Pancreas (tissue), 10 donors: ENCODE measurements around the gene PUSL1. TPM values are rescaled to one million over a fixed set of nuclear protein-coding genes. Genes with fewer than 3 reads are reported as not detected.

ENCODE experiments used
- ATAC-seq, 4 donors: fragments of 200-7000 bp; cut with Tn5 transposase; one replicate each; pipeline versions ENCODE4 v1.8.0 to v1.9.1; 2020; ENCODE audit warnings: mild to moderate bottlenecking in 4 of 4, moderate library complexity in 4 of 4
- DNase-seq, 6 donors: peaks; one replicate each; pipeline ENCODE4 v3.0.0-alpha.2; 2020
- FAIRE-seq: peaks from 2 replicates; lab custom pipeline; 2012; peaks lifted over from hg19 to GRCh38; lab: Jason Lieb, UNC
- H3K27ac ChIP-seq, 4 donors: fragments of 200-600 bp; sonication (generic); 1 replicate in 3 of 4; 2 replicates in 1 of 4; pipeline versions ENCODE4 v1.5.0 to v1.8.0; 2020
- H3K27me3 ChIP-seq, 4 donors: fragments of 200-600 bp; one replicate each; pipeline ENCODE4 v1.8.0; 2021
- H3K36me3 ChIP-seq, 3 donors: fragments of 200-600 bp; sonication (generic) in 1 of 3; one replicate each; pipeline versions ENCODE4 v1.5.0 to v1.8.0; 2020 to 2021
- H3K4me1 ChIP-seq, 3 donors: fragments of 200-600 bp; one replicate each; pipeline ENCODE4 v1.8.0; 2021
- H3K4me3 ChIP-seq, 4 donors: fragments of 200-600 bp; sonication (generic) in 2 of 4; one replicate each; pipeline versions ENCODE4 v1.5.0 to v1.8.0; 2020 to 2021
- H3K9me3 ChIP-seq, 4 donors: fragments of 200-600 bp; one replicate each; pipeline ENCODE4 v1.8.0; 2021
- WGBS, 2 donors: extraction: QIAGEN DNeasy Blood & Tissue Kit; methylation state at CpG; one replicate each; pipeline ENCODE4 v1.1.7; 2013; 5-methylcytosine and 5-hydroxymethylcytosine counted together
- intact Hi-C, 3 donors: fragments of 100-400 bp; cut with DNase I; formaldehyde crosslinking; loops; one replicate each; pipeline versions ENCODE4 v1.11.1 to v1.14.2; 2022
- polyA plus RNA-seq, 2 donors: library from polyadenylated mRNA; stranded (reverse); fragments of 200-250 nt; gene quantifications; one replicate each; pipeline ENCODE4 v1.2.3, GENCODE V29; 2013
- total RNA-seq, 6 donors: library from RNA; stranded (reverse); fragmentation: NEBNext Ultra II Directional in 4 of 6; extraction: Animal tissue kit (Norgen Biotek cat#: 25700) in 4 of 6; gene quantifications; one replicate each; pipeline versions ENCODE4 v1.2.1 to v1.2.4, GENCODE V29; 2021 to 2023
- TF ChIP-seq, protein P1 (sequence below), 4 donors: fragments of 200-600 bp; sonication (generic) in 3 of 4; IDR thresholded peaks; one replicate each; pipeline versions ENCODE4 v1.5.0 to v1.8.0; 2021; ENCODE audit warnings: antibody characterized with exemption in 4 of 4
- donor health status: healthy with polysubstance abuse.
- donor health status: DM: no; HTN: no; CAD: no; lungs with moderate emphysema.
- donor health status: DM: no; HTN: no; CAD: no.
- donor health status: control.
- donor health status: control.
- donor health status: Bipolar disorder and iron deficiency.
- donor health status: DM: yes; HTN: yes; CAD: no.
- donor health status: DM: no; HTN: no; CAD: no.
- donor health status: DM: no; HTN: no; CAD: no.
- donor health status: DM: yes; HTN: yes; CAD: no.

Gene PUSL1
- total and polyA plus RNA-seq, 8 donors, result 7.5 to 23.2 (median 10.2) TPM

DNA sequence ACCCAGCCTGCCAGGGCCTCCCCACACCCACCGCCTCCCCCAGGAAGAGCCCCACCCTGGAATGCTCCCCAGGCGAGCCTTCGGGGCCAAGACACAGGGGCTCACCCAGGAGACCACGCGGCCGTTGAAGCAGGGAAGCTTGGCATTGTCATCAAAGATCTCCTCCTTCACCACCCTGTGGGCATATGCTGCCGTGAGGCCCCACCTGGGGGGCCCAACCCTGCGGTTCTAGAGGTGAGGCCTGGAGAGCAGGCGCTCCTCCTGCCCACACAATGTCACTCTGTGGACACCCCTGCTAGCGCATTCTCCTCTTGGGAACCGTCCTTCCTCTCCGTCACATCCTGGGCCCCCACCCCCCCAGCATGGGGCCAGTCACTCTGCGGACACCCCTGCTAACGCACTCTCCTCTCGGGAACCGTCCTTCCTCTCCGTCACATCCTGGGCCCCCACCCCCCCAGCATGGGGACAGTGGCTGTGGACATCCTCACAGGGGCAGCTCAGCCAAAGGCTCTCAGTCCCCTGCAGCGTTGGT lies 34.3 kb downstream of the PUSL1 start:
- DNase-seq, result peak in 1 of 6 donors; percentile 31
- no peak overlapping the region for H3K27ac ChIP-seq
- intact Hi-C loops, result no loop called here
- peaks cover 0 to 18% (median 5%) of the 10 kb centered on the region in 3 donors for H3K36me3 ChIP-seq
- no peak overlapping the region for H3K4me3 ChIP-seq
- peaks cover 8 to 20% (median 11%) of the 10 kb centered on the region in 3 donors for H3K4me1 ChIP-seq
- no peaks in the 10 kb centered on the region for H3K27me3 ChIP-seq
- no peak for ATAC-seq
- WGBS, 2 donors, result 85 to 87% methylated on average over 18 of the region's 18 CpGs
- no peaks in the 10 kb centered on the region for H3K9me3 ChIP-seq
- TF ChIP-seq, protein P1, sequence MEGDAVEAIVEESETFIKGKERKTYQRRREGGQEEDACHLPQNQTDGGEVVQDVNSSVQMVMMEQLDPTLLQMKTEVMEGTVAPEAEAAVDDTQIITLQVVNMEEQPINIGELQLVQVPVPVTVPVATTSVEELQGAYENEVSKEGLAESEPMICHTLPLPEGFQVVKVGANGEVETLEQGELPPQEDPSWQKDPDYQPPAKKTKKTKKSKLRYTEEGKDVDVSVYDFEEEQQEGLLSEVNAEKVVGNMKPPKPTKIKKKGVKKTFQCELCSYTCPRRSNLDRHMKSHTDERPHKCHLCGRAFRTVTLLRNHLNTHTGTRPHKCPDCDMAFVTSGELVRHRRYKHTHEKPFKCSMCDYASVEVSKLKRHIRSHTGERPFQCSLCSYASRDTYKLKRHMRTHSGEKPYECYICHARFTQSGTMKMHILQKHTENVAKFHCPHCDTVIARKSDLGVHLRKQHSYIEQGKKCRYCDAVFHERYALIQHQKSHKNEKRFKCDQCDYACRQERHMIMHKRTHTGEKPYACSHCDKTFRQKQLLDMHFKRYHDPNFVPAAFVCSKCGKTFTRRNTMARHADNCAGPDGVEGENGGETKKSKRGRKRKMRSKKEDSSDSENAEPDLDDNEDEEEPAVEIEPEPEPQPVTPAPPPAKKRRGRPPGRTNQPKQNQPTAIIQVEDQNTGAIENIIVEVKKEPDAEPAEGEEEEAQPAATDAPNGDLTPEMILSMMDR (IDR thresholded peaks at IDR 0.05), result no peak
- FAIRE-seq, result no peak

DNA sequence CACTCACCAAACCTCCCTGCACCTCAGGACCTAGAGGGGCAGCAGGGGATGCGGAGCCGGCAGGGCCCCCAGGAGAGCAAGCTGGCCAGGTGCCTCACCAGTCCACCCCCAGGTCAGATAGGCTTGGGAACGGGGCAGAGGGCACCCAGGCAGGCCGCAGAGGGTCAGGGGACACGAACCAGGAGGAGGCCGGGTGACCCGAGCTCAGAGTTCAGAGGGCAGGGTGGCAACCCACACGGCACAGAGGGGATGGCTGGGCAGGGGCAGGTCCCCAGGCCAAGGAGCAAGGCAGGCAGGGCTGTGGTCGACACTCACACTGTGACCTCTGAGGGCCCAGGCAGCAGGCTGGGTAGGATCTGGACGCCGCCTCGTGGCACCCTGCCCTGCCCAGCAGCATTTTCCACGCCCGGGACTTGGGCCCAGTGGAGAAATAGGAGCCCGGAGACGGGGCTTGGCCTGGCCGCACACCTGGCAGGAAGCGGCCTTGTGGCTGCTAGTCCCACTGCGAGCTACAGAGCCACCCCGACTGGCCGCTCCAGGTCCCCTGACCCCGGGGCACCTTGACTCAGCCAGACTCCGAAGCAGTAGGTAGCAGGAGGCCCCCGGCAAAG lies 35.5 kb downstream of the PUSL1 start:
- TF ChIP-seq, protein P1 (IDR thresholded peaks at IDR 0.05), result no peak
- H3K4me3 ChIP-seq, result no peak overlapping the region

DNA sequence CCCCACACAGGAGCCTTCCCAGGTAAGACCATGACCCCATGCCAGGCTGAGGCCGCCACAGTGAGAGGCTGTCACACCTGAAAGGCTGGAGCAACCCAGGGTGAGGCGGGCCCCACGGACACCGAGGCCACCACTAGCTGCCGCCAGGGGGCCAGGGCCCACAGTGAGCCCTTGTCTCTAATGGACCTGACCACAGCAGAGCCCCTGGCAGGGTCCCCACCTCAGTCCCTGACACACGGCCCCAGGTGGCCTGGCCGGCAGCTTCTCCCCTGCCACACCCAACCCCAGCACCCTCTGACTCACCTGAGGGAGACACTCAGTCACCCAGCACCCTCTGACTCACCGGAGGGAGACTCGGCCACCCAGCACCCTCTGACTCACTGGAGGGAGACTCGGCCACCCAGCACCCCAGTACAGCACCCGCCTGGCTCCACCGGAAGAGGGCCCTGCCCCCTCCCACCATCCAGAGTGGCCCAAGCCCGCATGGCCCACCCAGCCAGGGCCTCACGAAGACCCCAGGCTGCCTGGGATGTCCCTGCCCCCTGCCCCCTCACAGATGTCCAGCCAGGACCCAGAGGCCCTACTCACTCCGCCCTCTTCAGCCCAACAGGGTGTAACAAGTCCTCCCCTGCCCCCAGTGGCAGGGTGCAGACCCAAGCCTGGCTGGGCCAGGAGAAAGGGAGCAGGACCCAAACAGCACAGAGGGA lies 36.4 kb downstream of the PUSL1 start:
- DNase-seq, result peak in 1 of 6 donors; percentile 59
- Histone ChIP-seq H3K36me3 (no peaks in the 10 kb centered on the region), H3K4me1 (peaks cover 8 to 20% (median 11%) of the 10 kb centered on the region in 3 donors), H3K4me3 (no peak overlapping the region), H3K27ac (no peak overlapping the region), H3K9me3 (no peaks in the 10 kb centered on the region), H3K27me3 (no peaks in the 10 kb centered on the region)
- FAIRE-seq, result no peak
- intact Hi-C loops, result no loop called here
- ATAC-seq, result peak in 1 of 4 donors; percentile 2
- 62 to 72% methylated on average over 15 of the region's 15 CpGs for WGBS, 2 donors
- TF ChIP-seq, protein P1 (IDR thresholded peaks at IDR 0.05), result peak in 1 of 4 donors; percentile 29

More for the DNA sequence above, 35.5 kb downstream of the PUSL1 start:
- FAIRE-seq (no peak), ATAC-seq (no peak), DNase-seq (peak in 1 of 6 donors; percentile 38)
- intact Hi-C loops, result no loop called here
- H3K27ac ChIP-seq, result no peak overlapping the region
- no peaks in the 10 kb centered on the region for H3K9me3 ChIP-seq
- peaks cover 8 to 20% (median 11%) of the 10 kb centered on the region in 3 donors for H3K4me1 ChIP-seq
- H3K36me3 ChIP-seq, result peaks cover 0 to 7% (median 0%) of the 10 kb centered on the region in 3 donors
- H3K27me3 ChIP-seq, result no peaks in the 10 kb centered on the region
- 80 to 89% methylated on average over 24 of the region's 24 CpGs for WGBS, 2 donors

GRCh38 chr1:1345384-1345783 lies 37.0 kb downstream of the PUSL1 start:
- TF ChIP-seq, protein P1 (IDR thresholded peaks at IDR 0.05), result no peak
- no peak overlapping the region for H3K27ac ChIP-seq
- H3K36me3 ChIP-seq, result no peaks in the 10 kb centered on the region
- H3K9me3 ChIP-seq, result no peaks in the 10 kb centered on the region
- WGBS, 2 donors, result 73 to 76% methylated on average over 15 to 16 of the region's 16 CpGs
- DNase-seq (peak in 1 of 6 donors; percentile 57), FAIRE-seq (no peak), ATAC-seq (no peak)
- H3K27me3 ChIP-seq, result no peaks in the 10 kb centered on the region
- H3K4me3 ChIP-seq, result no peak overlapping the region
- intact Hi-C loops, result no loop called here
- peaks cover 8 to 20% (median 11%) of the 10 kb centered on the region in 3 donors for H3K4me1 ChIP-seq
